H7 (cell line): ENCODE results near the gene MDM4. TPM values are rescaled to one million over a fixed set of nuclear protein-coding genes. Genes with fewer than 3 reads are reported as not detected.
"Not testable (repeated sequence)": the region's sequence is repeated elsewhere in the genome, so short reads cannot be mapped to it uniquely, and the experiment has no call there.

Experiments used
- DNase-seq: peaks from one replicate; pipeline ENCODE4 v3.0.0; 2012
- H3K27me3 ChIP-seq: 2 replicates; pipeline ENCODE4 v1.6.0; 2011; ENCODE audit warnings: mild to moderate bottlenecking, low read length; ENCODE audit not compliant: control insufficient read depth, insufficient read depth
- H3K36me3 ChIP-seq: replicated peaks from 2 replicates; pipeline ENCODE4 v1.5.1; 2011; ENCODE audit warnings: low read length; ENCODE audit not compliant: control insufficient read depth, insufficient read depth
- H3K4me3 ChIP-seq: 2 replicates; pipeline ENCODE4 v1.5.1; 2011; ENCODE audit warnings: low read depth, mild to moderate bottlenecking, control low read depth, low read length, moderate library complexity; ENCODE audit not compliant: insufficient read depth
- total RNA-seq: library from RNA; depleted of rRNA; stranded (reverse); fragments of >200 nt; shearing (Covaris generic); gene quantifications from 2 replicates; pipeline ENCODE4 v1.2.3, GENCODE V29; 2014

MDM4 gene
- total RNA-seq, 1 experiment from 2014 or later: 15.9 TPM

DNA sequence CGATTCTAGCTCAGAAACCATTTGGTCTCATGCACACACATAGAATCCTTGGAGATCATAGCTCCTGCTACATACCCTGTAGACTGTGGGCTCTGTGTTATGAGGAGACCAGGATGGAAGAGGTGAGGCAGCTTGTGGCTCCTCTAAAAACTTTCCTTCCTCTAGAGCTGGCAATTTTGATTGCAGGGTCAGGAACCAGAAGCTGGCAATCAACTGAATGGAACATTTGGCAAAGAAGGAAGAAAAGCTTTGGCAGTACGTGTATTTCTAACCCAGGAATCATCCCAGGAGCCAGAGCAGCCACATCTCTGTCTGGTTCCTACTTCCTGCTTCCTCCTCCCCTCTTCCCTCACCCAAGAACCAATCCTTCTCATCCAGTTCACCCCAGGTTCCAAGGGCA lies 37.3 kb upstream of the MDM4 start:
- no peak for DNase-seq
- Histone ChIP-seq H3K36me3 (no peaks in the 10 kb centered on the region), H3K4me3 (no peak overlapping the region), H3K27me3 (no peaks in the 10 kb centered on the region)

DNA sequence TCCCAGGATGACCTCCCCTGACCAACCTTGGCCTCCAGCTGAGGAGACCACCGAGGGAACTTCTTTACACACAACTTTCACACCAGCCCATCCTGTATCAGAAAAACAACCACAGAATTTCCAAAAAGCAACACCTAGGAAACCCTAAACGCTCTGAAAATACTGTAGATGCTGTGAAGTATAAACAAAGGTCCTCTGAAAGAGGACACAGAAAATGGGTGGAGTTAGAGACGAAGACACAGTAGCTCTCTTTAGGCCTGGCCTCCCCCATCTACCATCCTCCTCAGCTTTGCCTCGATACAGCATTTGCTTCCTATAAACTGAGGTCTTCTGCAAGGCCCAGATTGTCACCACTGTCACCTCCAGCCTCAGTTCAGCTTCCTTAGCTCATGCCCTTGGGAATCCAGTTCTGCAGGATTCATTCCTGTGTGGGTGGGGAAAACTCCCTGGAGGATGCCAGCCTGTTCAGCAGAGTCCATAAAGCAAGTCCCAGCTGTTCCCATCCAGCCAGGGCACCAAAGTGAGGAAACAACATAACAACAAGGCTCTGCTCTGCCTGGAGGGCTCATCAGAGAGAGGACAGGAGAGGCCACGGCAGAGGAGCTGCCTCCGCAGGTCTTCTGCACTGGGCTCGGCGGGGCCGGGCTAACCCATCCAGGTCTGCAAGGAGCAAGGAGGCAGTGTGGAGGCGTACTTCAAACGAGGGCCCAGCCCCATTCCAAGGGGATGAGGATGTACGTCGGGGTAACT lies 36.6 kb upstream of the MDM4 start:
- H3K36me3 ChIP-seq: no peaks in the 10 kb centered on the region
- peak; percentile 15 for DNase-seq
- H3K4me3 ChIP-seq: no peak overlapping the region
- no peaks in the 10 kb centered on the region for H3K27me3 ChIP-seq

DNA sequence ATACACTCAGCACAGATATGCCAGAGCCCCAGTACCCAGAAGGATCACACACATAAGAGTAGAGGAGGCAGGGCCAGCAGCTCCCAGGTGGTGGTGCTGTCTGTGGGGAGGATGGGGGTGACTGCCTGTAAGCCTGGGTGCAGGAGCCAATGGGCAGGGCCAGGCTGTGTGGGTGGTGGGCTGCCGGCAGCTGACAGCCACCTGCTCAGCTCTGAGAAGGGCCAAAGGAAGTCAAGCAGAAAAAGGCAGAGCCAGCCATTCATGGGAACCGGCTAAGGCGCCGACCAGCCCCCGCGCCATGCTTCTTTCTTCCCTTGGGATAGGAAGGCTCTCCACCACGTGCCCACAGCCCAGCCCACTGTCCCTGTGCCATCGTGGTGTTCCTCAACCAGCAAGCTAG lies 35.7 kb upstream of the MDM4 start:
- H3K4me3 ChIP-seq: no peak overlapping the region
- no peaks in the 10 kb centered on the region for H3K27me3 ChIP-seq
- no peaks in the 10 kb centered on the region for H3K36me3 ChIP-seq
- peak; percentile 39 for DNase-seq

DNA sequence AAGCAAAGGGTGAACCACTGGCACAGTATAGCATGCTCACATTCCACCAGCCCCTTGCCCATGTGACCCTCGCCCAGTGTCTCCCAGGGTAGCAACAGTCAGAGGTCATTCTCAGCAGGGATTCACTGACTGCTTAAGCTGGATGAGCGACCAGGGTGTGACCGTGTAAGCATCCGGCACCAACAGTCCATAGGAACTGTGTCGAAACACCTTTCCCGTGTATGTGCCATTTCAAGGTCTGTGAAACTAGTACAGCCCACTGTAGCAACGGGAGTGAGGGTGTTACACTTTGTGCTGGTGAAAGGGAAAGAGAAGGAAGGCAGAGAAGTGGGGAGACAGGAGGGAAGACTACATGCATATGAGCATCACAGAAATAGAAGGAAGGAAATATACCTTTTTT lies 32.4 kb upstream of the MDM4 start:
- no peaks in the 10 kb centered on the region for H3K36me3 ChIP-seq
- H3K27me3 ChIP-seq: no peaks in the 10 kb centered on the region
- no peak for DNase-seq
- H3K4me3 ChIP-seq: no peak overlapping the region

DNA sequence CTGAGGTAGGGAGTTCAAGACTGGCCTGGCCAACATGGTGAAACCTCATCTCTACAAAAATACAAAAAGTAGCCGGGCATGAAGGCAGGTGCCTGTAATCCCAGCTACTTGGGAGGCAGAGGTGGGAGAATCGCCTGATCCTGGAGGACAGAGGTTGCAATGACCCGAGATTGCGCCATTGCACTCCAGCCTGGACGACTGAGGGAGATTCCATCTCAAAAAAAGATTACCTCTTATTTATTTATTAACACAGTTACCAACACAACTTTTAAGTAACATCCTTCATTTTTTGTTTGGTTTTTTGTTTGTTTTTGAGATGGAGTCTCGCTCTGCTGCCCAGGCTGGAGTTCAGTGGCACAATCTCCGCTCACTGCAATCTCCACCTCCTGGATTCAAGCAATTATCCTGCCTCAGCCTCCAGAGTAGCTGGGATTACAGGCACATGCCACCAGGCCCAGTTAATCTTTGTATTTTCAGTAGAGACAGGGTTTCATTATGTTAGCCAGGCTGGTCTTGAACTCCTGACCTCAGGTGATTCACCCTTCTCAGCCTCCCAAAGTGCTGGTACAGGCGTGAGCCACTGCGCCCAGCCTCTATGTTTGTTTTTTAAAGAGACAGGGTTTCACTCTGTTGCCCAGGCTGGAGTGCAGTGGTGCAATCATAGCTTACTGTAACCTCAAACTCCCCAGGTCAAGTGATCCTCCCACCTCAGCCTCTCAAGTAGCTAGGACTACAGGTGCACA lies 29.5 kb upstream of the MDM4 start:
- DNase-seq, H3K36me3 ChIP-seq, H3K4me3 ChIP-seq: not testable (repeated sequence)

DNA sequence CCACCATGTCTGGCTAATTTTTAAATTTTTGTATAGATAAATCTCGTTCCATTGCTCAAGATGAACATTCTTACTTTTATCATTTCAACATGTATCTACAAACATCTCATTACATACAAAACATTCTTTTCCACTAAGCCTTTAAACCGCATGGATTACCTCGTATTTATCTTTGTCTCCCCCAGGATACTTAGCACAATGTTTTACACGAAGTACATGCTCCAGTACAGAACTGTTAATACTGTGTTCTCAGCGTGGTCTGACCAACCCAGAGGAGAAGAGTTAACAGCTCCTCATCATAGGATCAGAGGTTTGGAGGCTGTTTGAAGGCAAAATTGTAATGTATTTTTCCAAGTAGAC lies 29.0 kb upstream of the MDM4 start:
- H3K27me3 ChIP-seq: no peaks in the 10 kb centered on the region
- no peak overlapping the region for H3K4me3 ChIP-seq
- H3K36me3 ChIP-seq: no peaks in the 10 kb centered on the region
- no peak for DNase-seq

More for the DNA sequence above, 29.5 kb upstream of the MDM4 start:
- H3K27me3 ChIP-seq: not testable (repeated sequence)

DNA sequence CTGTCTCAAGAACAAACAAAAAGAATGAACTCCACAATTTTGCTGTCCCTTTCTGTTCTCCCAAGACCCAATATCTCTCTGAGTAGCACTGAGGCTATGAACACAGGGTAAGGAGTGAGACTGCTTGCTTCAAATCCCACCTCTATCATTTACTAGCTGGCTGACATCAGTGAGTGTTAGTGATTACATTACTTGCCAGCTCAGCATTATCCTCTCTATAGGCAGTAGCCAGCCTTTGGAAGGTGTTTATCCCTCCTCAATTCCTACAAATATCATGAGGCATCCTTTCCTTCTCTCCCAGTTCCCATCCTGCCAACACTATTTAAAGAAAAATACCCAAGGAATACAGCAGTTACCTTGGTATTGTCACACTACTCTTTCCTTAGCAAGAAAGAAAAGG lies 24.6 kb upstream of the MDM4 start:
- no peak for DNase-seq
- Histone ChIP-seq H3K36me3 (no peaks in the 10 kb centered on the region), H3K4me3 (no peak overlapping the region), H3K27me3 (no peaks in the 10 kb centered on the region)

DNA sequence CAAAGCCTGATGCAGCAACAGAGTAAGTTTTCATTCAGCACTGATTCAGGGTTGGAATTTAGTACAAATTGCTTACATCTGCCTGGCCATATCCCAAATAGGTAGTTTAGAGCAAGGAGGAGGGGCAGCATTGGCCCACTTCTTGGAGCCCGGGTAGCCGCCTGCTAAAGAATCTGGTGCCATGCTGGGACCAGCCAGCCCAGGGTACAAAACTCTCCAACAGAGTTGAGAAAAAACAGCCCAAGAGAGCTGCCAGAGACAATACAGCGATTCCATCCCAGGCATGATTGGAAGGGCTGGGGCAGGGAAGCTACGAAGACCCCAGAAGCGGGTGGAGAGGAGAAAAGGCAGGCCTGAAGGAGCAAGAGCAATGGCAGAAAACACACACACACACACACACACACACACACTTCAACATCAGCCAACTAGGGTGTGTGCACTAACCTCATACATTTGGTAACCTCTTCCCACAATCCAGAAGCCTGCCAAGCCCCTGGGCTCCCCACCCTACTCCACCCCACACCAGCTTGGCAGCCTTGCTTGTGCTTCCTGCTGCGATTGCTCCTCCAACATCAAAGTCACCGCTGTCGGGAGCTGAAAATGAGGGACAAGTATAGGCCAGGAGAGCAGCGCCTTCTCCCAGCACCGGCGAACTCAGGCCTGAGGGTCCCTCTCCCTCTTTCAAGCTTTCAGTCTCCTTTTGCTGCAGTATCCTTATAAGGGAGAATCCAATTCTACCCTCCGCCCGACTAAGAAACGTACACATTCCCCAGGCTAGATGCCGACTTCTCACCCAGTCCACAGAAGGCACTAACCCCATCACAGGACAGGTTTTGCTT lies 22.8 kb upstream of the MDM4 start:
- peak; percentile 42 for DNase-seq
- Histone ChIP-seq H3K4me3 (peak overlapping the region; percentile 98), H3K36me3 (no peaks in the 10 kb centered on the region), H3K27me3 (no peaks in the 10 kb centered on the region; the same call in 1 of the 2 replicates)

DNA sequence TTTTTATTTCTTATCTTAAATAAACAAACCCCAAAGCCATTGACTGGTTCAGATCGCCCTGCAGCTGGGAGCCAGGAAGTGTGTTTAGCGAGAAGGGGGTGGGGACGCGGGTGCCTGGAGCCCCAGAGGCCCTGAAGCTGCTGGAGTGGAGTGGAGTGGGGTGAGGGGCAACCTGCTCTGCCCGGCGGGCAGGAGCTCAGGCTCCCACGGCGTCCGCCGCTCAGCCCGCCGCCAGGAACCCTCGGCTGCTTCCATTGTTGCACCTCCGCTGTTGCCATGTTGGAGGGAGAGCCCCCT lies 22.3 kb upstream of the MDM4 start:
- no peaks in the 10 kb centered on the region; the same call in 1 of the 2 replicates for H3K27me3 ChIP-seq
- H3K36me3 ChIP-seq: no peaks in the 10 kb centered on the region
- DNase-seq: peak; percentile 73
- peak overlapping the region; percentile 98 for H3K4me3 ChIP-seq

DNA sequence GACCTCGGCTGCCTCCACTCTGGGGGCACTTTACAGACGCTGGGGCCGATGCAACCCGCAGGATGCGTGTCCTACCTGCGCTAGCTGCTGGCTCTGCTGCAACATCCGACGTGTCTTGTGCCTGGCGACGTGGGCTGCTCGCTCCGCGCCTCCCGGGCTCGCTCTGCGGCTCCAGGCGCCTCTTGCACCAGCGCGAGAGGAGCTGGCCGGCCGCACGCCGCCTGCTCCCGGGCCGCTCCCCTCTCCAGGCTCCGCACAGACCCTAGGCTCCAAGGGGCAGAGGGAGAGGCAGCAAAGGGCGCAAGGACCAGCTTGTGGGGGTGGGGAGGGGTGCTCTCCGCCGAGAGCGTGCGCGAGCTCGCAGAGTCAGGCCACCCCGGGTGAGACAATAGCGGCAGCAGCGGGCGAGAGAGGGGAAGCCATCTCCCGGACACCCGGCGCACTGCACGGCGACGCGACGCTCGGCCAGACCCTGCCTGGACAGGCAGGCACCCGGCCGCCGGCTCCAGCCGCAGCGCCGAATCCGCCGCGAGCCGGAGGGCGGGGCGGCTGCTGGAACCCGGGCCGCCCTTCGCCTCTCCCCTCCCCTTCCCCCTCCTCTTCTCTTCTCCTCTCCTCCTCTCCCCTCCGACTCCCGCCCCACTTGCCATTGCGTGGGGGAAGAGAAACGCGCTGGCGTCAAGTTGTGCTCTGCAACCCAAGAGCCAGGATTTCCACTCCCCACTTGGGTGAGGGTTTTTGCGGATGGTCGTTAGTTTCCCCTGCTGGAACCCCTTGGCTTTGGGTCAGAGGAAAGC lies 21.7 kb upstream of the MDM4 start, which contains the start of gene PIK3C2B:
Gene PIK3C2B, minus strand, starts transcription at position 525 of the 797 bp plus-strand sequence. CDS start 25,003 bp downstream, outside the sequence.
- peak; percentile 96 for DNase-seq

DNA sequence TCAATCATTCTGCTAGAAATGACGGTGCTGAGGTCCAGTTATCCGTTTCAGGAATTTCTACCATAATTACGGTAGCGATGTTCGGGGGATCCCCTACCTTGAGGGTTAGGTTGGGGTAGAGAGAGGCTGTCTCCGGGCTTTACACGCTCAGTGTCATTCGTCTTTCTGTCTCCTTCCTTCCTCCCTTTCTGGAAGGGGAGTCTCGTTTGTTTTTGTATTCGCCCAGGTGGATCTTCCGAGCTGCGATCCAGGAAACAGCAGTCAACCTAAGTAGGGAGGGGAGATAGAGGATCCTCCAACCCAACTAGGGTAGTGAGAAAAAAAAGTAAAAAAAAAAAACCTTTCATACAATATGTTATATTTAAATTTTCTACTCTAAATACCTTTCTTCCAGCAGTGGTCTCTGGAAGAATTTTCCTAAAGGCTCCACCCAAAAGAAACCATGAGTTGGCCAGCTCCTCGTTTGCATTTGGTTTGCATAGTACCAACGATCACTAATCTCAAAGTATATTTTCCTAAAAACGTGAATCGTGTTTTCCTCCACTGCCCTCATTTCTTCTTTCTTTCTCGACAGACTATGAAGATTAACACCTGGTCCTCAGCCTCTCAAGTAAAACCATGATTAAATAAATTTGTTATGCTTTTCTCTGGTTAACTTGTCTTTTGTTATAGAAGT lies 21.0 kb upstream of the MDM4 start:
- H3K36me3 ChIP-seq: no peaks in the 10 kb centered on the region
- peak overlapping the region; percentile 98 for H3K4me3 ChIP-seq
- no peaks in the 10 kb centered on the region; the same call in 1 of the 2 replicates for H3K27me3 ChIP-seq
- DNase-seq: peak; percentile 65

More for the DNA sequence above, 21.7 kb upstream of the MDM4 start, which contains the start of gene PIK3C2B:
- H3K4me3 ChIP-seq: peak within 1 kb of the TSS; percentile 98
- no peaks in the 10 kb centered on the region; the same call in 1 of the 2 replicates for H3K27me3 ChIP-seq
- H3K36me3 ChIP-seq: no peaks in the 10 kb centered on the region

DNA sequence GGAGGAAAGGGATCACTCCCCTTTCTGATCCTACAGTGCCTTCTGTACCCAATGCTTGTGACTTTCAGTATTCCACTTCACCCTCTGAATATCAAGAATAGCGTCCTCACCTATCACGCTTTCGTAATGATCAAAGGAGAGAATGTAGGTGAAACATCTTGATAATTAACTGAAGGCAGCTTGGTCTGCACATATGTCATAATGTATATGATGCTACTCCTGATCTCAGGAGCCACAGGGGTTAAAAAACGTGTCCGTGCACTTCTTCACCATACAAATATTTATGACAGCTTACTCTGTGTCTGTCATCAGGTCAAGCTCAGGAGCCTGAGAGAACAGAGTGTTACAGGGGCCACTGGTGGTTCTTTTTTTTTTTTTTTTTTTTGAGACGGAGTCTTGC lies 20.4 kb upstream of the MDM4 start:
- Histone ChIP-seq H3K27me3 (no peaks in the 10 kb centered on the region; the same call in 1 of the 2 replicates), H3K4me3 (no peak overlapping the region), H3K36me3 (no peaks in the 10 kb centered on the region)
- no peak for DNase-seq

DNA sequence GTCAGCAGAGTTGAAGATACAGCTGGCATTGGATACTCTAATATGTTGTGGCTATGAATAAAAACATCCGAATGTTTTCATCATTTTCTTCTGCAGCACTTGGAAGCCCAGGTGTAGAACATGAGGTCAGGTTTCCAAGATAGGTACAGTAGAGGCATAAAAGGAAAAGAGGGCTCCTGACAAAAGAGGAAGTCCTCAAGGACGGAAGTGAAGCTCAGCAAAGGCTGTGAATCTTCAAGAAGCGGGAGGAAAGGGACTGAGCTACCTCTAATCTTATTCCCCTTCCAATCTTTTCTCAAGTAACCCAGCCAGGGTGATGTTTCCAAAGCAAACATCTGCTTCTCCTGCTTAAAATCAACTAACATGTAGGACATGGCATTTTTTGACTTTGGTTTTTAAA lies 17.2 kb upstream of the MDM4 start:
- Histone ChIP-seq H3K4me3 (no peak overlapping the region), H3K27me3 (no peaks in the 10 kb centered on the region; the same call in 1 of the 2 replicates), H3K36me3 (no peaks in the 10 kb centered on the region)
- no peak for DNase-seq
